ENCODE results near the gene ISG15.
"Not testable (repeated sequence)": the region's sequence is repeated elsewhere in the genome, so short reads cannot be mapped to it uniquely, and the experiment has no call there.

ISG15 gene

GRCh38 chr1:1043411-1043810 lies 30.1 kb downstream of the ISG15 start:
- DNase-seq: no peak

- no peak for DNase-seq
Observed at GRCh38 chr1:1043921-1044320, 30.6 kb downstream of the ISG15 start.

GRCh38 chr1:1044455-1045078 lies 31.3 kb downstream of the ISG15 start:
- DNase-seq: no peak

- DNase-seq: no peak
Observed at GRCh38 chr1:1045129-1045528, 31.8 kb downstream of the ISG15 start.

GRCh38 chr1:1046243-1046642 lies 32.9 kb downstream of the ISG15 start:
- DNase-seq: no peak

- DNase-seq: no peak
Observed at GRCh38 chr1:1046767-1047166, 33.5 kb downstream of the ISG15 start.

GRCh38 chr1:1047407-1047806 lies 34.1 kb downstream of the ISG15 start:
- no peak for DNase-seq

GRCh38 chr1:1047963-1048362 lies 34.7 kb downstream of the ISG15 start:
- no peak for DNase-seq

- DNase-seq: no peak
Observed at GRCh38 chr1:1048765-1049164, 35.5 kb downstream of the ISG15 start.

GRCh38 chr1:1049318-1050165 lies 36.2 kb downstream of the ISG15 start:
- DNase-seq: no peak

- no peak for DNase-seq
Observed at GRCh38 chr1:1050577-1051052, 37.3 kb downstream of the ISG15 start.

- DNase-seq: no peak
Observed at GRCh38 chr1:1051127-1051810, 38.0 kb downstream of the ISG15 start.

- DNase-seq: no peak
Observed at GRCh38 chr1:1052003-1052840, 38.9 kb downstream of the ISG15 start.

- no peak for DNase-seq
Observed at GRCh38 chr1:1053022-1053421, 39.7 kb downstream of the ISG15 start.

- no peak for DNase-seq
Observed at GRCh38 chr1:1053682-1054081, 40.4 kb downstream of the ISG15 start.

- no peak for DNase-seq
Observed at GRCh38 chr1:1054099-1054700, 40.9 kb downstream of the ISG15 start.

GRCh38 chr1:1054971-1055370 lies 41.7 kb downstream of the ISG15 start:
- DNase-seq: no peak

GRCh38 chr1:1055841-1056736 lies 42.8 kb downstream of the ISG15 start:
- DNase-seq: no peak

GRCh38 chr1:1057769-1058087 lies 44.4 kb downstream of the ISG15 start:
- DNase-seq: not testable (repeated sequence)

Measured in amygdala (tissue), 56 donors.